Stimulated activated CD4-positive, alpha-beta T cell treated with anti-CD3 and anti-CD28 coated beads, Interleukin-12 subunit alpha, Interleukin-12 subunit beta, amount 100 ng/mL, for 24 hours (primary cell): Measurements from ENCODE around the gene SEM1.
"Not testable (repeated sequence)": the region's sequence is repeated elsewhere in the genome, so short reads cannot be mapped to it uniquely, and the experiment has no call there.

Source experiments
- DNase-seq, 2 experiments: peaks; one replicate each; pipeline ENCODE4 v3.0.0-alpha.2; 2020; ENCODE audit warnings: low read depth in 2 of 2

Gene SEM1

GRCh38 chr7:96701258-96701657 lies 8.4 kb downstream of the SEM1 start:
- DNase-seq, result no peak

- no peak for DNase-seq
These were observed 9.1 kb downstream of the SEM1 start for GRCh38 chr7:96700516-96700915.

GRCh38 chr7:96699219-96699871 lies 10.3 kb downstream of the SEM1 start:
- no peak for DNase-seq

GRCh38 chr7:96698449-96698848 lies 11.2 kb downstream of the SEM1 start:
- not testable (repeated sequence) for DNase-seq

GRCh38 chr7:96697822-96698221 lies 11.8 kb downstream of the SEM1 start:
- DNase-seq, result no peak

- no peak for DNase-seq
These were observed 14.1 kb downstream of the SEM1 start for GRCh38 chr7:96695581-96695980.

GRCh38 chr7:96694082-96694481 lies 15.6 kb downstream of the SEM1 start:
- no peak for DNase-seq

GRCh38 chr7:96691702-96692101 lies 17.9 kb downstream of the SEM1 start:
- DNase-seq, result no peak

- no peak for DNase-seq
These were observed 20.2 kb downstream of the SEM1 start for GRCh38 chr7:96689414-96689813.

- DNase-seq, result no peak
These were observed 23.3 kb downstream of the SEM1 start for GRCh38 chr7:96686305-96686704.

- no peak for DNase-seq
These were observed 23.9 kb downstream of the SEM1 start for GRCh38 chr7:96685755-96686154.

- no peak for DNase-seq
These were observed 24.3 kb downstream of the SEM1 start for GRCh38 chr7:96685353-96685752.

- no peak for DNase-seq
These were observed 29.8 kb downstream of the SEM1 start for GRCh38 chr7:96679886-96680285.

- DNase-seq, result no peak
These were observed 32.7 kb downstream of the SEM1 start for GRCh38 chr7:96676919-96677318.

GRCh38 chr7:96675548-96675947 lies 34.1 kb downstream of the SEM1 start:
- no peak for DNase-seq

- no peak for DNase-seq
These were observed 35.1 kb downstream of the SEM1 start for GRCh38 chr7:96674565-96674964.

- no peak for DNase-seq
These were observed 37.8 kb downstream of the SEM1 start for GRCh38 chr7:96671854-96672253.

GRCh38 chr7:96670338-96671289 lies 39.0 kb downstream of the SEM1 start:
- DNase-seq, result no peak

GRCh38 chr7:96669812-96670211 lies 39.8 kb downstream of the SEM1 start:
- no peak for DNase-seq

- DNase-seq, result no peak
These were observed 42.6 kb downstream of the SEM1 start for GRCh38 chr7:96667026-96667425.

- DNase-seq, result no peak
These were observed 44.0 kb downstream of the SEM1 start for GRCh38 chr7:96665689-96666088.

GRCh38 chr7:96664793-96665192 lies 44.9 kb downstream of the SEM1 start:
- no peak for DNase-seq

GRCh38 chr7:96663871-96664445 lies 45.7 kb downstream of the SEM1 start:
- no peak for DNase-seq
